K562 (cell line): Measurements from ENCODE around the gene ERBB4.

Experiments
- E2F8 ChIP-seq: fragments of 450-650 bp; IDR thresholded peaks from 2 replicates; pipeline ENCODE4 v1.7.1; 2018; ENCODE audit warnings: mild to moderate bottlenecking, low read depth; ENCODE audit not compliant: partially characterized antibody
- KAT7 ChIP-seq: sonication (generic); formaldehyde crosslinking; IDR thresholded peaks from 2 replicates; pipeline ENCODE4 v1.8.0; 2022; ENCODE audit warnings: missing genetic modification reagents, mild to moderate bottlenecking, borderline replicate concordance
- SAP30 ChIP-seq: fragments of 200-600 bp; sonication (generic); IDR thresholded peaks from 2 replicates; pipeline ENCODE4 v1.6.1; 2012; ENCODE audit warnings: borderline replicate concordance, low read depth, mild to moderate bottlenecking, moderate library complexity, low read length, control low read depth, inconsistent platforms; ENCODE audit not compliant: insufficient read depth, poor library complexity, severe bottlenecking
- TBP ChIP-seq: optimal IDR thresholded peaks from 2 replicates; pipeline ENCODE3; 2011; ENCODE audit warnings: low read depth, low read length, improper control_type of control experiment

- no peak for TF ChIP-seq SAP30
- no peak for TF ChIP-seq E2F8
- no peak for TF ChIP-seq KAT7 (CRISPR knock-in tag)
- TF ChIP-seq TBP, result no peak
Measured at GRCh38 chr2:212001325-212001724, 537.3 kb downstream of the ERBB4 start.
